ENCODE results near the gene NUAK1.

NUAK1 gene

GRCh38 chr12:106128585-106129328, 10.0 kb downstream of the NUAK1 start:
- DNase-seq: no peak

GRCh38 chr12:106127338-106128126, 11.2 kb downstream of the NUAK1 start:
- DNase-seq: no peak

- no peak for DNase-seq
Measured at GRCh38 chr12:106126441-106127337, 12.1 kb downstream of the NUAK1 start.

GRCh38 chr12:106125351-106126095, 13.2 kb downstream of the NUAK1 start:
- DNase-seq: no peak

GRCh38 chr12:106123551-106124081, 15.1 kb downstream of the NUAK1 start:
- DNase-seq: no peak

- DNase-seq: no peak
Measured at GRCh38 chr12:106123110-106123509, 15.6 kb downstream of the NUAK1 start.

GRCh38 chr12:106122004-106122403, 16.8 kb downstream of the NUAK1 start:
- DNase-seq: no peak

- DNase-seq: no peak
Measured at GRCh38 chr12:106120519-106121105, 18.1 kb downstream of the NUAK1 start.

- DNase-seq: no peak
Measured at GRCh38 chr12:106119301-106119700, 19.5 kb downstream of the NUAK1 start.

- DNase-seq: no peak
Measured at GRCh38 chr12:106118381-106119130, 20.2 kb downstream of the NUAK1 start.

- DNase-seq: no peak
Measured at GRCh38 chr12:106115440-106115839, 23.3 kb downstream of the NUAK1 start.

GRCh38 chr12:106114447-106115068, 24.2 kb downstream of the NUAK1 start:
- DNase-seq: no peak

GRCh38 chr12:106113824-106114446, 24.8 kb downstream of the NUAK1 start:
- no peak for DNase-seq

- no peak for DNase-seq
Measured at GRCh38 chr12:106113446-106113823, 25.3 kb downstream of the NUAK1 start.

GRCh38 chr12:106113042-106113441, 25.7 kb downstream of the NUAK1 start:
- no peak for DNase-seq

GRCh38 chr12:106112145-106112821, 26.5 kb downstream of the NUAK1 start:
- no peak for DNase-seq

- DNase-seq: no peak
Measured at GRCh38 chr12:106110626-106111300, 28.0 kb downstream of the NUAK1 start.

GRCh38 chr12:106109168-106109910, 29.4 kb downstream of the NUAK1 start:
- no peak for DNase-seq
